ENCODE measurements around the gene JAK1. TPM values are rescaled to one million over a fixed set of nuclear protein-coding genes. Genes with fewer than 3 reads are reported as not detected.

JAK1 gene
- total RNA-seq, 1 donor from 2014 or later = 110 TPM

DNA sequence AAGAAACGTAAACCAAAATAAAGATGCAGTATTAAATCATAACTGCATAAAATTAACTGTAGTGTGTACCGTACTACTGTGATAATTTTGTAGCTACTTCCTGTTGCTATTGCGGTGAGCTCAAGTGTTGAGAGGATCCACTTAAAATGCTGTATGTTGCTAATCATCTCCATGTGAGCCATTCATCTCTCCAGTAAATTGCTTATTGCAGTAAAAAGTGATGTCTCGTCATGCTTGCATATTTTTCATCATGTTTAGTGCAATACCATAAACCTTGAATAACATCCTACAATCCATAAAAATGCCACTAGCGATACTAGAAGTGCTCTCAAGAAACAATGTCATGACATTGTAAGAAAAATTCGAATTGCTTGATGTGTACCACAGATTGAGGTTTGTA, 155.2 kb downstream of the JAK1 start:
- no peak for DNase-seq (ENCODE audit: low read depth)
- no peak for TF ChIP-seq CTCF (conservative IDR thresholded peaks at IDR 0.05; ENCODE audit: low read depth, low read length)
- H3K4me3 ChIP-seq (ENCODE audit: low read depth, low read length) = no peak overlapping the region

DNA sequence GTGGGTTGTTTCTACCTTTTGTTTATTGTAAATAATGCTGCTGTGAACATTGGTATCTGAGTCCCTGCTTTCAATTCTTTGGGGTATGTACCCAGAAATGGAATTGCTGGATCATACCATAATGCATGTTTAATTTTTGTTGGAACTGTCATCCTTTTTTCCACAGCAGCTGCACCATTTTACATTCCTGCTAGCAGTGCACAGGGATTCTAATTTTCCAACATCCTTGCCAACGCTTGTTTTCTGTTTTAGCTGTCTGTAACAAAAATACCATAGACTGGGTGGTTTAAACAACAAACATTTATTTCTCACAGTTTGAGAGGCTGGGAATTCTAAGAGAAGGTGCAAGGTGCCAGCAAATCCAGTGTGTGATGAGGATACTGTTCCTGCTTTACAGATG, 156.3 kb downstream of the JAK1 start:
- no peak for TF ChIP-seq CTCF (conservative IDR thresholded peaks at IDR 0.05; ENCODE audit: low read depth, low read length)
- DNase-seq (ENCODE audit: low read depth) = no peak

GRCh38 chr1:64809309-64809708, 157.0 kb downstream of the JAK1 start:
- no peak for DNase-seq (ENCODE audit: low read depth)
- no peak for TF ChIP-seq CTCF (conservative IDR thresholded peaks at IDR 0.05; ENCODE audit: low read depth, low read length)
- no peak overlapping the region for H3K4me3 ChIP-seq (ENCODE audit: low read depth, low read length)

More for the DNA sequence above, 156.3 kb downstream of the JAK1 start:
- H3K4me3 ChIP-seq (ENCODE audit: low read depth, low read length) = no peak overlapping the region

DNA sequence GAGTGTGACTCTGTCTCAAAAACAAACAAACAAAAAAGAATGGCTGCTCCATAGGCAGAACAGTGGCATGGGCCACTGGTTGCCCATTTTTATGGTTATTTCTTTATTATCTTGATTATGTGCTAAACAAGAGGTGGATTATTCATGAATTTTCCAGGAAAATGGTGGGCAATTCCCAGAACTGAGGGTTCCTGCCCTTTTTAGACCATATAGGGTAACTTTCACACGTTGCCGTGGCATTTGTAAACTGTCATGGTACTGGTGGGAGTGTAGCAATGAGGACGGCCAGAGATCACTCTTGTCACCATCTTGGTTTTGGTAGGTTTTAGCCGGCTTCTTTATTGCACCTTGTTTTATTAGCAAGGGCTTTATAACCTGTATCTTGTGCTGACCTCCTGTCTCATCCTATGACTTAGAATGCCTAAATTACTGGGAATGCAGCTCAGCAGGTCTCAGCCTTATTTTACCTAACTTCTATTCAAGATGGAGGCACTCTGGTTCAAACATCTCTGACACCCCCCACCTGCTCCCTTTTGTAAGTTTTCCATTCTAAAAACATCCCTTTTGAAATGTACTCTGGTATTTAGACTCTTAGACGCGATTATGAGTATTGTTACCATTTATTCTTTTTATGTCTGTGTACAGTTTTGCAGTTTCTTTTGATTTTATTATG, 164.4 kb downstream of the JAK1 start:
- H3K4me3 ChIP-seq (ENCODE audit: low read depth, low read length) = no peak overlapping the region
- TF ChIP-seq CTCF (conservative IDR thresholded peaks at IDR 0.05; ENCODE audit: low read depth, low read length) = no peak
- no peak for DNase-seq (ENCODE audit: low read depth)

DNA sequence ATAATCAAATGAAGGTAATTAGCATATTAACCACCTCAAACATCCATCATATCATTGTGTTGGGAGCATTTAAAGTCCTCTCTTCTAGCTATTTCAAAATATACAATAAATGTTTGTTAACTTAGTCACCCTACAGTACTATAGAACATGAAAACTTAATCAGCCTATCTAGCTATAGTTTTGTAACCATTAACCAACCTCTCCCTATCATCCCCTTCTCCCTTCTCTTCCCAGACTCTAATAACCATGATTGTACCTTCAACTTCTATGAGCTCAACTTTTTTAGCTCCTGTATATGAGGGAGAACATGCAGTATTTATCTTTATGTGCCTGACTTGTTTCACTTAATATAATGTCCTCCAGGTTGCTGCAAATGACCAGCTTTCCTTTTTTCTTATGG, 167.5 kb downstream of the JAK1 start:
- no peak for TF ChIP-seq CTCF (conservative IDR thresholded peaks at IDR 0.05; ENCODE audit: low read depth, low read length)
- no peak for DNase-seq (ENCODE audit: low read depth)
- no peak overlapping the region for H3K4me3 ChIP-seq (ENCODE audit: low read depth, low read length)

DNA sequence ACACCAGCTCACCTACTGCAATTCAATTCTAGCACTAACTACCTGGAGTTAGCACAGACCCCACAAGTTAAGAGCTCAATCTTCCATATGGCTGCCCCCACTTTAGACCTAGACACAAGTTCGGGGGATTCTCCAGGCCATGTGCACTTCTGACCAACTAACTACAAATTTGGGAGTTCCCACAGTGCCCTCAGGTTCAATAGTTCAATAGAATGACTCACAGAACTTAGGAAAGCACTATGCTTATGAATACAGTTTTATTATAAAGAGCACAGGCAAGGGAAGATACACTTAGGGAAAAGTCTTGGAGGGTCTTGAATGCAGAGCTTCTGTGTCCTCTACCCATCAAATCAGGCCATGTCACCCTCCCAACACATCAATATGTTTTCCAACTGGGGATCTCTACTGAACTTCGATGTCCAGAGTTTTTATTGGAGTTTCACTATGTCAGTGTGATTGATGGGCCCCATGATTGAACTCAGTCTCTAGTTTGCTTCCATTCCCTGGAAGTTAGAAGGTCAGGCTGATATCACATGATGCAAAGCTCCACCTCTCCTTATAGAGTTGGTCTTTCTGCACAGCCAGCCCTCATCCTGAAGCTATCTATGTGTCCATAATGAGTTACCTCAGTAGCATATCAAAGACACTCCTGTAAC, 175.4 kb downstream of the JAK1 start:
- no peak for DNase-seq (ENCODE audit: low read depth)
- H3K4me3 ChIP-seq (ENCODE audit: low read depth, low read length) = no peak overlapping the region
- no peak for TF ChIP-seq CTCF (conservative IDR thresholded peaks at IDR 0.05; ENCODE audit: low read depth, low read length)

Other genes starting within 250 kb of the JAK1 start
- 6.9 and 9.8 TPM in 2 replicates for gene RAVER2, start 221.5 kb downstream of the JAK1 start, total RNA-seq
- 19.8 and 36.6 TPM in 2 replicates for gene AK4, start 181.7 kb upstream of the JAK1 start, total RNA-seq

Data from epithelial cell of proximal tubule (primary cell).